Occipital lobe (tissue), 2 donors: ENCODE measurements around the gene WBP1. TPM values are rescaled to one million over a fixed set of nuclear protein-coding genes. Genes with fewer than 3 reads are reported as not detected.
"Not testable (repeated sequence)": the region's sequence is repeated elsewhere in the genome, so short reads cannot be mapped to it uniquely, and the experiment has no call there.

Source experiments
- DNase-seq: peaks from one replicate; lab custom pipeline; 2025; lab: John Stamatoyannopoulos, UW
- total RNA-seq: library from RNA; depleted of rRNA; stranded (reverse); fragments of >200 nt; gene quantifications from one replicate; pipeline ENCODE4 v1.2.3, GENCODE V29; 2014

Gene WBP1
- total RNA-seq, 1 donor from 2014 or later: 23.6 TPM

DNA sequence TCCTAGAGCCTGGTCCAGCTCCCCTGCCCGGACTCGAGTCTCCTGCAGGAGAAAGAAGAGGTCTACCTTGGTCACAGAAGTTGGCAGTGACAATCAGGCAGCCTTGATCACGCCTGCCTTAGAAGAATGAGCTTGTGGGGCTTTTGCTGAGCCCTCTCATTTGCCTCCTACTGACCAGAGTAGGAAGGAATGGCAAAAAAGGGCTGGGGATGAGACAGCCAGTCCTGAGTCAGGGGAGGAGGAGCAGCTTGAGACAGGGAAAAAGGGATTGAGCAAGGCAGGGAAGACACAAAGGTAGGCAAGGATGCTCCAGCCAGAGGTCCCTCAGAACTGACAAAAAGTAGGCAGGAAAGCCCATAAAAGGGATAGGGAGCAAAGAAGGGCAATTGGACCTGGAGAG is 30.7 kb upstream of the WBP1 start:
- DNase-seq: no peak

DNA sequence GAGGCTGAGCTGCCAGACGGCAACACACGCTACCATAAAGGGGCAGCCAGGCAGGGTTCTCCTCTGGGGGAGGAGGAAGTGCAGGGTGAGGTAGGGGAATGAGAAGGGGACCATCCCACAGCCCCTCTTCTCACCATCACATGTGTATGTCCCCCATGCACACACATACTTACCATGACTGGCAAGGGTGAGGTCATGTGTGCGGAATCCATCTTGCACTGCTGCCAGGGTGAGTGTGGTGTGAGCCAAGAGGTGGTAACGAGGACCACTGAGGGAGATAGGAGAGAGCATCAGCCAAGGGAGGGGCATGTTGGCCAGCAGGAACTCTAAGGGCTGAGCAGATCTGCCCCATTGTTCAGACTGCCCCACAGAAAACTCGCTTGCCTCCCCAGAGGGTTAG is 29.6 kb upstream of the WBP1 start:
- DNase-seq: no peak

DNA sequence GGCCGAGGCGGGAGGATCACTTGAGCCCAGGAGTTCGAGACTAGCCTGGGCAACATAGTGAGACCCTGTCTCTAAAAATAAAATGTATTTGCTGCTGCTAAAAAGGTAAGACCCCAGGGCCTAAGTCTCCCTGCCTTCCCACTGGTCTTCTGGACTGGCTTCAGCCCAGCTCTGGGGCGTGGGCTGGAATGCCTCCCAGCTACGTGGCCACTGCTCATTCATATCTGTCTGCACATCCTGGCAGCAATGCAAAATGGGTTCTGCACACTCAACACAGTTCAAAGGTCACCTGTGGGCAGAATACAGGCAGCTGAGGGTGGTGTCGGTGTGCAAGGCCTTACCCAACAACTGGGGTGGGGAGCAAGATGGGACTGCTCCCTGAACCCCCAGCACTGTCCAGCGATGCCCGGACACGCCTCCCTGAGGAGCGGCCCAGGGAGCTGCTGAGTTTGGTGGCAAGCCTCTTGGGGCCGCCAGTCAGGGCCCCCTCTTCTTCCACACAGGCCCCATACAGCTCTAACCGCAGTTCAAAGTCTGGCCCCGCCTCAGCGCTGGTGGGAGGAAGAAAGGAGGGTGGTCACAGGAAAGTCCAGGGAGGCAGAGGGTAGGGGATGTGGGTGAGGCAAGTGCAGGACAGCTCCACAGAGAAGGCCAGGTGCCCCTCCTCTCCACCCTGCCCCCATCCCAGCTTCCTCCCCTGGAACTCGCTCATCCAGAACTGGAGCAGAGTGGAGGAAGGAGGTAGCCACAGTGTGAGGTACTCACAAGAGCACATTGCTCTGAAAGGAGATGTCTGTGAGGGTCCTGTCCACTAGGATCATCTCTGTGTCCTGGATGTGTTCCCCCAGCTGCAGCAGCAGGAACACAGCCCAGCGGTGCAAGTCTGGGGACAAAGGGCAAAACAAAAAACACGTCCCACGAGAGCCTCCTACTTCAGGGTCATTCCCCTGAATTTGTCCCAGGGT is 28.5 kb upstream of the WBP1 start:
- no peak for DNase-seq

DNA sequence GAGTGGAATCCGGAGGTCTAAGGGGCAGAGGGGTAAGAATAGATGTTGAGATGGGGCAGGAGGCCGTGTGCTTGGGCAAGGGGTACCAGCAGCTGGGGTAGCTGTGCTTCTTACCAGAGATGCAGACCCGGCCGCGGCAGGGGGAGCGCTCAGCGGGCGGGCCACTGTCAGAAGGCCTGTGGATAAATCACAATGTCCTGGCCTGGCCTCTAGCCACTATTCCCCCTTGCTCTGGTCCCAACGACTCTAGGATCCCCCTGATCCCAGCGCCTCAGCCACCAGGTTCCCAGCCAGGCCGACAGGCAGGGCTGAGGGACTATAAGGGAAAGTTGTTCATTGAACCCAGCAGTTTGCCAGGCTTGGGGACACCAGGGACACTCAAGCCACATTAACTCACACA is 27.7 kb upstream of the WBP1 start:
- no peak for DNase-seq

DNA sequence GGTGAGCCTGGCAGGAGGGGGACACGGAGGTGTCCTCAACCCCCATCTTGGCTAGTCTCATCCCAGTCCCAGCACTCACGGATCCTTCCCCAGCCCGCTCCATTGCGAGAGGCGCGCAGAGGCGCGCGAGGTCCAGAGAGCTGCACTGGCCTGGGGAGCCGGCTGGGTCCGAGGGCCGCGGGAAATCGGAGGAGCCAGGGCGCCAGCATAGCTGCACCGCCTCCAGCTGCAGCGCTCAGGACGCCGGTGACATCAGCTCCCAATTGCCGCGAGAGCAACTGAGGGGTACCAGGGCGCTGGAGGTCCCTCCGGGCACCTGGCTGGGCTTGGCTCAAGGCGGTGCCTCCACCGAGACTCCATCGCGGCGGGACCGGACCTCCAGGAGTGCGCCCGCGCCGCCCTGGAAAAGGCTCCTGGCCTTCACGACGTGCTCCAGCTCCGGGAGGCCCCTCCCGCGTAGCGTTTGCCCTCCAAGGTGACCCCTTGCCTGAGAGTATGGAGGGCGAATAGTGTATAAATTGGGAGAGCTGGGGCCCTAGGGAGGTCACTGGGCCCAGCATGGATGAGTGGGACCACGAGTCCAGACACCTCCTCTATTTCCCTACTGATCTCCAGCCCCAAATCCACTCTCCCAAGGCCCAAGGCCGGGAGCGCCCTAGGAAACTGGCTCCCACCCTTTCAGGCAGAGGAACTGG is 22.0 kb upstream of the WBP1 start:
- no peak for DNase-seq

DNA sequence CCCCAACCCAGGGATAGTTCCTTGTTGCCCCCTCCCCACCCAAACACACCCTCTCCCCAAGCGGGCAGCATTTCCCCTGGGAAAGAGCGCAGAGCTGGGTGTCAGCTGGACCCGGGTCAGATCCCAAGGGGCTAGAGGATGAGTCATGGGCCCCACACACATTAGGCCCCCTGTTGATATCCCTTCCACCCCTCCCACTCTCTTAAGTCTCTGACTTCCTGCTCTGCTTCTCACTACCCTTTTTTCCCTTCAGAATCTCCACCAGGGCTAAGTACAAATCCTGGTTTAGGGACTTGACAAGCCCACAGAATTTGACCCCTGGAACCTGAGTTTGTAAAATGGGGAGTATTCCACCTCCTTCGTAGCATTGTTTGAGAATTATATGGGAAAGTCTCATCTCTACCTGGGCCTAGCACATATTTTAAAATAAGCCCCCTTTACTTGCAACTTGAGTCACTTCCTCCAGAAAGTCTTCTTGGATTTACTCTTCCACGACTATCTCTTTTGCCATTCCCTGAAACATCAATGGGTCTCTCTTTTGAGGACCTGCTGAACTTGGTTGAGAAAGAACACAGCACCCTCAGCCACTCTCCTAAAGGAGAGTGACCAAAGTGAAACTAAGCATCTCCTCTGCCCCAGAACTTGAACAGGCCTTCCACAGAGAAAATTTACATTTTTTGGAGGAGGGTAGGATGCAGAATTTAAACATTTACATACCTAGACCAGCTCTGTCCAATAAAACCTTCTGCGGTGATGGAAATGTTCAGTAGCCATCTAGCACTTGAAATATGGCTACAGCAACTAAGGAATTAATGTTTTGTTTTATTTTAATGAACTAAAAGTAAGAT is 21.2 kb upstream of the WBP1 start:
- DNase-seq: no peak

DNA sequence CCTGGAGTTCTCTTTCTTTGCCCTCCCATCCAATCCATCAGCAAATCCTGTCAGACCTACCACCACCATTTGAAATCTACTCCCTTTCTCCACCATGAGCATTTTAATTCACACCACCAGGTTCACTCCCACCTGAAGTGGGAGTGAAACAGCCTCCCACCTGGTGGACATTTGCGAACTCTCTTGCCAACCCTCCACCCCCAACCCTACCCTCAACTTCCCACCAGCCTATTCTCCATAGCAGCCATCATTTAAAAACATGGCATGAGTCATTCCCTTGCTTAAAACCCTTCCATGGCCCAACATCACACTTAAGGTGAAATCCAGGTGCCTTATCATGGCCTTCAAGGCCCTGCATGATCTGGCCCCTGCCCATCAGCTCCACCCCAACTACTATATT is 20.0 kb upstream of the WBP1 start:
- DNase-seq: no peak

DNA sequence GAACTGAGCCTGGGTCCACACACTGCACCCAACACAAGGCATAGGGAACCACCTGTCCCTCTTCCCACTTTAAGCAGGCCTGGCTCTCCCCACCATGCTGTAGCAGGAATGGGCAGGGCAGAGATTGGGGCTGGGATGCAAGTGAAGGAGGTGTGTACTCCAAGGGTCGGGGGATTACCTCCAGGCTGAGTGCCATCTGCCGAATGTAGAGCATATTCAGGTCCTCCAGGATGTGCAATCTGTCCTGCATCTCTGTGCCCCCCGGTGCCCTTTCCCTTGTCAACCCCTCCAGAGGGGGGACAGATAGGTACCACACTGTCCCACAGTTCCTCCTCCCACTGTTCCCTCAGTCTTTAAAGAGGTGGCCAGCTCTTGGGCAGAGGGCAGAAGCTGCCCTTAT is 18.9 kb upstream of the WBP1 start:
- no peak for DNase-seq

DNA sequence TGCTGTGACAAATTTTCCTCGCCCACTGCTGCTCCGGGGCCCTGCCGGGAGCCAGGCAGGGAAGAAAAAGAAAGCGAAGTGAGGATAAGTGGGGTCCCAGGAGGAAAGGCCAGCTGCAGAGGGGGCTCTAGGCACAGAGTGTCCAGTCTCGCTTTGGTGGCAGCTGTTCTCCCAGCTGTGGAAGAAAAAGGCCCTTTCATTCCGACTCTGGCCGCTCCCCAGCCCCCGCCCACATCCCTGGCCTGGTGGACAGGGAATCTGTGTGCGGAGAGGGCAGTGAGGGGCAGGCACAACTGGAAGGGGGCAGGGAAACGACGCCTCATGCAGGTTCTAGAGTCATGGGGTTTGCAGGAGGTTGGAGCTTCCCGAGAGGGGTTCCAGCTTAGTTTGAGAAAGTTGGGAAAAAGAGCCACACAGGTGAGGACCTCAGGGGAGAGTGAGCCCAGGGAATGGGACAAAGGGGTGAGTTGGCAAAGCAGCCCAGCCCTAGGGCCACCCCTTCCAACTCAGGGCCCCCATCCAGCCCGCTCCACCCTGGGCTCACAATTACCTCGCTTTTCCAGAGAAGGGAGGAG is 18.3 kb upstream of the WBP1 start:
- peak; percentile 83 for DNase-seq

DNA sequence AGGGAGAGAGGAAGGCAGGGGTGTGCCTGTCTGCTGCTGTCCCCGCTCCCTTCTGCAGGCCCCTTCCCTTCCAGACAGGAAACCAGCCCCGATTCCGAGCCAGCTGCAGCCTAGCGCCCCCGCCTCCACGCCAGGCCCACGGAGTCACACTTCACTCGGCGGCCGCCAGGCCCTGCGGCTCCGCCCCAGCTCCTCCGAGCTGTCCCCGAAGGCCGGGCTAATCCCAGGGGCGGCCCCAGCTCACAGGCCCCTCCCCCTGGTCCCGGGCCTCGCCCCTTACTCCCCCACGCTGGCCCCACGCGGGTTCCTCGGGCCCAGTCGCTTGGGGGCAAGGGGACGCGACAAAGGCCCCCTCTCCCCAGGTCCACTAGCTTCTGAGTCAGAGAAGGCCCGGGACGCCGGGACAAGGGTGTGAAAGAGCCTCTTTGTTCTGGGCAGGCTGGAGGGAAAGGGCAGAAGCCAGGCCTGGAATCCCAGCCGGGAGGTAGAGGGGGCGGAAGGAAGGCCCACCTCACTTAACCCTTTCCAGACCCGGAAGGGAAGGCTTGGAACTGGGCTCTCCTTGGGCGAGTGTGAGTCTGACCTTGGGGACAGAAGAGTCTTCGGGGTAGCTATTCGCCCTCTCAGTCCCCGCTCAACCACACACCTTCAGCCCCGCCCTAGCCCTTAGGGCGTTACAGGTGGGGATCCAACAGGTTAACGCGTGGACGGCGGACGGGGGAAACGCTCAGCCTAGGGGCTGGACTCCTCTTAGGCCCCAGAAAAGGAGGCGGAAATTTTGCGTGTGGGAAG is 17.7 kb upstream of the WBP1 start:
- peak; percentile 88 for DNase-seq

DNA sequence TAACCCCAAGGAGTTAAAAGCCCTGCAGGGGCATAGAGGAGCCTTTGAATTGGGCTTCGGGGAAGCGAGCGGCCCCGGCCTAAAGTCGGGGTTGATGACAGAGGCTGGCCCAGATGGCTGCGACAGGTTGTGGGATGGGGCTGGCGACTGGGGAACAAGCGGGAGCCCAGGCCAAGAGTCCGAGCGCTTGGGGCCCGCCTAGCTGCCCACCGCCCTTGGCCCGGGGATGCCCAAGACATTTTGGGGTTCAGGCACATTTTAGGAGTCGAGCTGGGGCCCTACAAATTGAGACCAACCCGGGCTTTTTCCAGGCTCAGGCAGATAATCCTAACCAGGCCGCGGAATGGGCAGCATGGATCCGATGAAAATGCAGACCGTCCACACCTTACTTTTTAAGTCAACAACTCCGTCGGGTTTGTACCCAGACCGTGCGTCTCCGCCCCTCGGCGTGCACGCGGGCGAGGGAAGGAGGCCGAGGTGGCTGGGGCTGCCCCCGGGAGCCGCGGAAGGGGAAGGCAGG is 17.0 kb upstream of the WBP1 start:
- DNase-seq: no peak

DNA sequence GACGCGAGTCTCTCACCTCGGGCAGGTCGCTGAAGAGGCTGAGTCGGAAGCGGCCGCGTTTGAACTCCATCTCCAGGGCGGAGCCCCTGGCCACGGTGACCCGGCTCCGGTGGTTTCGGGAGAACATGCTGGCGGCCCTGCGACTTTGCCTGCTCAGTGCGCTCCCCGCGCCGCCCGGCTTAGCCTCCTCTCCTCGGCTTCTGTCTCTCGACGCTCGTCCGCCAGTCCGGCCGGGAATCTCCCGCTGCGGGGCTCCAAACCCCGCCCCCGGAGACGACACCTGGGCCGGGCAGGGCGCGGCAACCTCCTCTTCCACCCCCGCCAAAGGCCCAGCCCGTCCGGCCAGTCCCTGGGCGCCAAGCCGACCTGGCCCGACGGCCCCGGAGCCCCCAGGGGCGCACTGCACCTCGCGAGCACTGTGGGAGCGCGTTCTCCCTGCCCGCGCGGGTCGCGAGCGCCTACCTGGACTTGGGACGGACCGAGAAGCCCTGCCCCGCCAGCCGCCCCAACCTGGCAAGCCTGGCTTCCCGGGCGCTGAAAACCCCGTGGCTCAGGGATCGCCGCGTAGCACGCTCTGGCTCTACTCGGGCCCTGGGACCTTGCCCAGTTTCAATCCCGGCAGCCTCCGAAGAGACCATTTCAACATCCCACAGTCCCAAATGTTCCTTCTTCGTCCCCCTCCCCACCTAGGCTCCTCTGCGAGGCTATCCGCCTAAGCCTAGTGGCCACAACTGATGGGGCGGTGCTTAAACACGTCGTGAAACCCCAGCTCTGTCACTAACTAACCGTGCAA is 16.4 kb upstream of the WBP1 start, which contains the start of gene RTKN:
Gene RTKN, minus strand, starts transcription at position 248 of the 793 bp plus-strand sequence. Its CDS starts 121 bp downstream, at position 127.
- no peak for DNase-seq

DNA sequence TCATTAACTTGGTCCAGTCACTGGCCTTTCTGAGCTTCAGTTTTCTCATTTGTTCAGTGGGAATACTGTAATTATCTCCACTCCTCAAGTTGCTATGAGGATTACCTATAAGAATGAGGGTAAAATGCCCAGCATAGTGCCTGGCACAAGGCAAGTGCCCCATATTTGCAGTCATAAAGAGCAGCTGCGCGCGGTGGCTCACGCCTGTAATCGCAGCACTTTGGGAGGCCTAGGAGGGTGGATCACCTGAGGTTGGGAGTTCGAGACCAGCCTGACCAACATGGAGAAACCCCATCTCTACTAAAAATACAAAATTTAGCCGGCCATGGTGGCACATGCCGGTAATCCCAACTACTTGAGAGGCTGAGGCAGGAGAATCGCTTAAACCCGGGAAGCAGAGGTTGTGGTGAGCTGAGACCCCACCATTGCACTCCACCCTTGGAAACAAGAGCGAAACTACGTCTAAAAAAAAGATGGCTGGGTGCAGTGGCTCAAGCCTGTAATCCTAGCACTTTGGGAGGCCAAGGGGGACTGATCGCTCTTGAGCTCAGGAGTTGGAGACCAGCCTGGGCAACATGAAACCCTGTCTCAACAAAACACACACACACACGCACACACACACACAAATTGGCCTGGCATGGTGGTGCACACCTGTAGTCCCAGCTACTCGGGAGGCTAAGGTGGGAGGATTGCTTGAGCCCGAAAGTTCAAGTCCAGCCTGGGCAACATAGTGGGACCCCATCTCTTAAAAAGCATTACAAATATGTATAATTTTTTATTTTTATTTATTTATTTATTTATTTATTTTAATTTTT is 15.5 kb upstream of the WBP1 start:
- not testable (repeated sequence) for DNase-seq

DNA sequence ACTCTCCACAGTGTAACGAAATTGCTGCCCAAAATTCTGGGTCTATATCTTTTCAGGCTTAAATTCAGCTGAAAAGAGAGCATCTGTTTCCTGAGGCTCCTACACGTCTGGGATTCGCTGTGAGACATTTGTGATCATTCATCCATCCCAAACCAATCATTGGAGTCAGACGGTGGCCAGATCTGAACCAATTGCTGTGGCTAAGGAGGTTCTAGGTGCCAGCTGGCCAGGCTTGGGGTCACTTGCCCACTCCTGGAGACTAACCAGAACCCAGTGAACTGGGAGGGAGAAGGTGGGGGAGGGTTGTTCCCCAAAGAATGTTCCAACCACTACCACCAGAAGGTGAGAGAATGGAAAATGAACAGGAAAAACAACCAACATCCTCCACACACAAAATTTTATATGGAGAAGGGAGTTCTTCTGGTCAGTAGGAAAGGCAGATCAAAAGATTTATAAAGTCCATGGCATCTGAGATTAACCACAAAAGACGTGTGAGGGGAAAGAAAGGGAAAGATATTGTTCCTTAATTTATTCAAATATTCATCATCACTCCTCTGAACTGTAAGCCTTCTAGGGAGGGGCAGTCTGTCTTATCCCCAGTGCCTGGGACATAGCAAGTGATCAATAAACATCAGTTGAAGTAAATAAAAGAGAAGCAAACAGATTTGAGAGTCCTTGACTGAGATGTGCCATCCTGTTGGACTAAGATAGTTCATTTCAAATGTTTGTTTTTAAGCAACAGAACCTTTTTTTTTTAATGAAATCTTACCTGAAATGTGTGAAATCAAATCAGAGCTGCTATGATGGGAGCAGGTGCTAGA is 13.5 kb upstream of the WBP1 start:
- DNase-seq: no peak

DNA sequence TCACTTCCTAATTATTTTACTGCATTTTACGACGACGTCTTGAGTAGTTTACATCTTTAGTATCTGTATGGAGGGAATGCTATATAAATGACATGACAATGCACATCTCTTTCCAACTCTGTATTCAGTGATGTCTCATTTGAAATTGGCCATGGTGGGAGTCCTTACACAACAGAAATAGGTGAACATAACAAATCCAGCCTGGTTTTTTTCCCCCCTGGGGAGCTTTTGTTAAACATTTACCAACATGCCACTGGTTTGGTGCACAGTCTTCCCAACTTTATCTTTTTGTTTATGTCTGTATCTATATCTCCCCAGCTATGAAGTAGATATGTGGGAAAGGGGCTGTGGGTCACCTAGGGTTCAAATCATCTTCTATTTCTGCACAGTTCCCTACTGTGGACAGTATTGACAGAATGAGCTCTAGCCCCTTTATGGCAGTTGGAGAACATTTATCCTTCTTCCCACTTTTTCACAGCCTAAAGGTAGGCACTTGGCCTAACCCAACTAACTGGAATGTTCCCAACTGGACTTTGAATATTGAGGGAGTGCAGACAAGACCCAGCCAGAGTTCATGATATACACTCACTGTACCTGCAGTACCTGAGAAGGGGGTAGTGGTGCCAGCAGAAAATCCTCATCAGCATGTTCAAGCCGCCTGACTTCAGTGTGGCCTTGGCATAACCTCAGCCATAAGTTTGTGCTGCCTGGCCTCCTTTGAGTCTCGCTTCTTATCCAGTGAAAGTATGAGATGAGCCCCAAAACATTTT is 10.8 kb upstream of the WBP1 start:
- no peak for DNase-seq

DNA sequence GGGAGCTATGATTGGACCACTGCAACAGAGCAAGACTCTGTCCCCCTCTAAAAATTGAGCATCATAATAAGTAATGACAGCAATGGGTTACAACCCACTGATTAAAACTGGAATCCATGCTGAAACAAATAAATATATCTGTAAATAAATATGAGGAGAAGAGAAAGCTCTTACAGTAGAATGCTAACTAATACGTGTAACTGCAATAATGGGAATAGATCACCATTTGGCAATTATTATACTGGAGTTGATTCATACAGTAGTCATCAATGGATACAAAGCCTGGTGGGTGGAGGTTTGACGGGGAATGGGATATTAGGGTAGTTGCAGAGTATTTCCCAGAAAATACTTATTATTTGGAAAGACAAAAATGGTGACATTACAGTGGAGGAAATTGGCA is 9.5 kb upstream of the WBP1 start:
- no peak for DNase-seq
